ENCODE measurements around the gene CAMK2A. TPM values are rescaled to one million over a fixed set of nuclear protein-coding genes. Genes with fewer than 3 reads are reported as not detected.
A peak's percentile ranks its signal among the peaks of the same experiment; 100 is the strongest.

Gene CAMK2A
- total RNA-seq, 1 donor from 2014 or later = 1.5 TPM

DNA sequence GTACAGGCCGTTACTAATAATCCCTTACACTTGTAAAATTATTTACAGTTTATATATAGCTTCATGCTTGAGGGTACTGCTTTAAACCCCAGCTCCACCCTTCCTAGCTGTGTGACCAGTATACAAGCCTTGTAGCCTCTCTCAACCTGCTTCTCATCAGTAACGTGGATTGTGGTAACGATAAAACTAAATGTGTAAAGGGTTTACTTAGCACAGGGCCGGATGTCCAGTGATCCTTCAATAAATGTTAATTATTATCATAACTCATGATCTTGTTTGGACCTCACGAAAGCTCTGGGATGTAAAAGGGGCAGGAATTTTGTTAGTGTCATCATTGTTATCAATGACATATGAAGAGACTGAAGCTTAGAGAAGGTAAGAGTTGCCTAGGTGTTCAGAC, 20.7 kb upstream of the CAMK2A start:
- H3K4me1 ChIP-seq = peaks cover 2% of the 10 kb centered on the region
- TF ChIP-seq, protein P1, sequence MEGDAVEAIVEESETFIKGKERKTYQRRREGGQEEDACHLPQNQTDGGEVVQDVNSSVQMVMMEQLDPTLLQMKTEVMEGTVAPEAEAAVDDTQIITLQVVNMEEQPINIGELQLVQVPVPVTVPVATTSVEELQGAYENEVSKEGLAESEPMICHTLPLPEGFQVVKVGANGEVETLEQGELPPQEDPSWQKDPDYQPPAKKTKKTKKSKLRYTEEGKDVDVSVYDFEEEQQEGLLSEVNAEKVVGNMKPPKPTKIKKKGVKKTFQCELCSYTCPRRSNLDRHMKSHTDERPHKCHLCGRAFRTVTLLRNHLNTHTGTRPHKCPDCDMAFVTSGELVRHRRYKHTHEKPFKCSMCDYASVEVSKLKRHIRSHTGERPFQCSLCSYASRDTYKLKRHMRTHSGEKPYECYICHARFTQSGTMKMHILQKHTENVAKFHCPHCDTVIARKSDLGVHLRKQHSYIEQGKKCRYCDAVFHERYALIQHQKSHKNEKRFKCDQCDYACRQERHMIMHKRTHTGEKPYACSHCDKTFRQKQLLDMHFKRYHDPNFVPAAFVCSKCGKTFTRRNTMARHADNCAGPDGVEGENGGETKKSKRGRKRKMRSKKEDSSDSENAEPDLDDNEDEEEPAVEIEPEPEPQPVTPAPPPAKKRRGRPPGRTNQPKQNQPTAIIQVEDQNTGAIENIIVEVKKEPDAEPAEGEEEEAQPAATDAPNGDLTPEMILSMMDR (IDR thresholded peaks at IDR 0.05) = no peak
- H3K36me3 ChIP-seq = no peaks in the 10 kb centered on the region
- ATAC-seq = no peak
- intact Hi-C loops (cut with DNase I) = no loop called here
- peaks cover 3% of the 10 kb centered on the region for H3K27me3 ChIP-seq
- DNase-seq = no peak
- H3K4me3 ChIP-seq = no peak overlapping the region
- H3K27ac ChIP-seq = no peak overlapping the region
- H3K9me3 ChIP-seq = no peaks in the 10 kb centered on the region

DNA sequence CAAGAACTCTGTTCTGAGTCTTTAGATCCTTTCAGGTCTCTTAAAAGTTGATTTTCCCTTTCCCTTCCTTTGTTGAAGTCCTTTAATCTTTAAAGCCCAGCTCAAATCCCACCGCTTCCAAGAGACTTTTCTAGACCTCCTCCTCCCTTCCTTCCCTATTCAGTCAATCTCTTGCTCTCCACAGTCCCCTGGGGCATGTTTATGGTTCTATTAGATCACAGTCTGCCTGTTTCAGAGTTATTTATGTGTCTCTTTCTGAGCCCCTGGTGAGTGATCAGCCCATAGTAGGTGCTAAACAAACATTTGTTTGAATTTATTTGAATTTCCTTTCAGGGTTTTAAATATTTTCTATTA, 20.3 kb upstream of the CAMK2A start:
- H3K27me3 ChIP-seq = peaks cover 3% of the 10 kb centered on the region
- TF ChIP-seq, protein P1 (IDR thresholded peaks at IDR 0.05) = no peak
- no peak for ATAC-seq
- no peak overlapping the region for H3K27ac ChIP-seq
- no peak overlapping the region for H3K4me3 ChIP-seq
- intact Hi-C loops (cut with DNase I) = no loop called here
- no peak for DNase-seq
- no peaks in the 10 kb centered on the region for H3K36me3 ChIP-seq
- H3K4me1 ChIP-seq = peaks cover 5% of the 10 kb centered on the region
- no peaks in the 10 kb centered on the region for H3K9me3 ChIP-seq

DNA sequence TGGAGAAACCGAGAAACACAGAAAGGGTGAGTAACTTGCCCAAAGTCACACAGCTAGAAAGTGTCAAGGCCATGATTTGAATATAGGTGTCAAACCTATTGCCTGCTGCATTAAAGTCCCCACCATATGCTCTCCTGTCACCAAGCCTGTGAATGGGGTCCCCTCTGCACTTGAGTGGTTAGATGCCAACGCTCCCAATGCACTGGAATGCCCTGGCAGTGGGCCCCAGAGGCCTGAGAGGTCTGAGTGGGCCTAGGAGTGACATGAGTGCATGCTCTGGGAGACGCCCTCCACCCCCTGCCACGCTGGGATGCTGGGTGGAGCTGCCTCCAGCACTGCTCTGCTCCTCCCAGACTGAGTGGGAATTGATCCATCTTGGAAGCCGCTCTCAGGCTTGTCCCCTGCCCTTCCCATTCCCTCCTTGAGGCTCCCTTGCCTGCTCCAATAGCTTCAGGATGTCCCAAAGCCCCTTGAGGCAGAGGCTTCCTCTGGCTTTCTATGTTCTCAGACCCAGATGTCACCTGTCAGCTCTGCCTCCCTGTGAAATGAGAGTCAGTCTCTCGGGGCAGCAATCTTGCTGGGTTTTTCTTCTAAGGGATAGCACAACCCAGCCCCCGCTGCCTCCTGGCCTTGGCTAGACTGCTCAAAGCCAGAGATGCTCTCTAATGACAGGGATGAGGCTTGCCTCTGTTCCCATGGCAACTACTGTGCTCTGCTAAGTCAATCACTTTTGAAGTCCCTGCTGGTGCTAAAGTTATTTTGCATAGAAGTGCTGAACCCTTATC, 19.7 kb upstream of the CAMK2A start:
- peaks cover 7% of the 10 kb centered on the region for H3K4me1 ChIP-seq
- peak; percentile 28 for ATAC-seq
- no peaks in the 10 kb centered on the region for H3K36me3 ChIP-seq

DNA sequence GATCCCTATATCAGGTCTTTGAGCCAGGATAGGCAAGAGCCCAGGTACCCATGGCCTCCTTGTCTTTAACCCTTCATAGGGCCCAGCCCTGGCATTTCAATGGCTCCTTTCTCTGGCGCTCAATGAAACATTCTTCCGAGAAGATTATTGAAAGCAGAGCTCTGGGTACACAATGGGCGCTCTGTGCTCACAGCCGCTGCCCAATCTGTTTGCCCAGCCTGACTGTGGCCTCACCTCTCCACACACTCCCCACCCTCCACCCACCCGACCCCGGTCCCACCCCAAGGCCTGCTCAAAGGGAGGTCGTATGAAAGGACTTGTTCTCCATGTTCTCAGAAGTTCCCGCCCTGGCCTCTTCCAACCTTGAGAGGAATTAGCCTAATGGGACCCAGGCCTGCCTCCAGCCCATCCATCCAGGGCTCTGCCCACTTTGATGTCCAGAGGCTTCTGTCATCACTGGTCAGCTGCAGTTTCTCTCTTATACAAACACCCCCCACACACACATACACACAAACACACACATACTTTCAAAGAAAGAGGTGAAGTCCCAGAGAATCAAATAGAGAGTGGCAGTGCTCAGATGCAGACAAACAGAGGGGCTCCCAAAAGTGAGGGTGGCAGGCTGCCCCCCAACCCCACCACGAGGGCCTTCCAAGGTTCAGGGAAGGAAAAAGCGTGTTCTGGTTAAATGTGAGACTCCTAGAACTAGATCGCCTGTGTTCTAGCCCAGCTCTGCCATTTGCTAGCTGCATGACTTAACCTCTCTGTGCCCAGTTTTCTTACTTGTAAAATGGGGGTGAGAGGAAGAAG, 18.2 kb upstream of the CAMK2A start:
- no peak overlapping the region for H3K4me3 ChIP-seq
- H3K27ac ChIP-seq = no peak overlapping the region
- no peaks in the 10 kb centered on the region for H3K9me3 ChIP-seq
- TF ChIP-seq, protein P1 (IDR thresholded peaks at IDR 0.05) = no peak
- DNase-seq (no peak), ATAC-seq (no peak)
- peaks cover 7% of the 10 kb centered on the region for H3K27me3 ChIP-seq
- H3K4me1 ChIP-seq = peaks cover 15% of the 10 kb centered on the region
- no peaks in the 10 kb centered on the region for H3K36me3 ChIP-seq
- intact Hi-C loops (cut with DNase I) = no loop called here

More for the DNA sequence above, 19.7 kb upstream of the CAMK2A start:
- no peak overlapping the region for H3K4me3 ChIP-seq
- H3K27ac ChIP-seq = no peak overlapping the region
- no peak for DNase-seq
- intact Hi-C loops (cut with DNase I) = no loop called here
- peaks cover 3% of the 10 kb centered on the region for H3K27me3 ChIP-seq
- no peaks in the 10 kb centered on the region for H3K9me3 ChIP-seq
- TF ChIP-seq, protein P1 (IDR thresholded peaks at IDR 0.05) = no peak

DNA sequence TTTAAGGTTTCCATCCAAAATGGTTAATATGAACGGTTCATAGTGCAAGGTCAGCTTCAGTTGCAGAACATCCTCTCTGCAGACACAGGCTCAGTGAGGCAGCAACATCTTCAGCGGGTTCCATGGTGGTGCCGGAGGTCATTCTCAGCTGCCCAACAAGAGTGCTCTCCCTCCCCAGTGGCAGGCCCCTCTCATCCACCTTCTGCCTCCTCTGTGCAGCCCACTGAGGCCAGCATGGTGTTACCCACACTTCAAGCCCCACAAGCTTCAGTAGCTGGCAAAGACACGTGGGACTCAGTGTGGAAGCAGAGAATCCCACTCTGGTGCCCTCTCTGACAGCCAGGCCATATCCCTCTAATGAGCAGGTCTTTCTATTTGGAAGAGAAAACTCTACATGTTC, 17.2 kb upstream of the CAMK2A start:
- Histone ChIP-seq H3K27ac (no peak overlapping the region), H3K9me3 (no peaks in the 10 kb centered on the region), H3K27me3 (peaks cover 18% of the 10 kb centered on the region), H3K36me3 (no peaks in the 10 kb centered on the region), H3K4me1 (peaks cover 15% of the 10 kb centered on the region), H3K4me3 (no peak overlapping the region)
- ATAC-seq = no peak
- DNase-seq = no peak
- TF ChIP-seq, protein P1 (IDR thresholded peaks at IDR 0.05) = no peak
- intact Hi-C loops (cut with DNase I) = no loop called here
